K562 (cell line): ENCODE data around the gene POC1B.

Source experiments
- CTCF ChIP-seq, 3 experiments: IDR thresholded peaks in 2 of 3; conservative IDR thresholded peaks in 1 of 3; 2 replicates each; pipeline ENCODE4 v1.5.1; 2011 to 2012; ENCODE audit warnings: low read length in 3 of 3, mild to moderate bottlenecking in 3 of 3, control low read depth in 2 of 3, improper control_type of control experiment in 1 of 3, inconsistent platforms in 1 of 3, low read depth in 1 of 3, mixed read lengths in 1 of 3, moderate library complexity in 1 of 3; ENCODE audit not compliant: insufficient read depth in 2 of 3
- EP300 ChIP-seq: IDR thresholded peaks from 2 replicates; pipeline ENCODE4 v1.6.1; 2012; ENCODE audit warnings: low read length, improper control_type of control experiment
- KAT8 ChIP-seq: fragments of 450-650 bp; IDR thresholded peaks from 2 replicates; pipeline ENCODE4 v1.6.1; 2016; ENCODE audit warnings: low read depth, mild to moderate bottlenecking
- MCM2 ChIP-seq: fragments of 450-650 bp; IDR thresholded peaks from 2 replicates; pipeline ENCODE4 v1.6.1; 2017; ENCODE audit warnings: low read depth, mild to moderate bottlenecking
- PML ChIP-seq: IDR thresholded peaks from 2 replicates; pipeline ENCODE4 v1.6.1; 2012; ENCODE audit warnings: low read length, inconsistent platforms
- RAD51 ChIP-seq: fragments of 450-650 bp; IDR thresholded peaks from 2 replicates; pipeline ENCODE4 v1.7.1; 2016; ENCODE audit warnings: low read depth, mild to moderate bottlenecking, borderline replicate concordance
- REST ChIP-seq, 2 experiments: fragments of 450-650 bp; formaldehyde crosslinking in 1 of 2; IDR thresholded peaks; 2 replicates each; pipeline versions ENCODE4 v1.4.0 to v1.6.1; 2014 to 2020; ENCODE audit warnings: mild to moderate bottlenecking in 2 of 2, borderline replicate concordance in 1 of 2, low read depth in 1 of 2
- TAF1 ChIP-seq: IDR thresholded peaks from 2 replicates; pipeline ENCODE4 v1.6.1; 2011; ENCODE audit warnings: mild to moderate bottlenecking, low read length, moderate library complexity; ENCODE audit not compliant: insufficient read depth, control insufficient read depth, severe bottlenecking; ENCODE audit errors: extremely low read depth
- ZNF24 ChIP-seq: fragments of 450-650 bp; IDR thresholded peaks from 2 replicates; pipeline ENCODE4 v1.6.1; 2016
- ZNF707 ChIP-seq: fragments of 250-450 bp; sonication (Bioruptor Pico); conservative IDR thresholded peaks from 2 replicates; pipeline ENCODE4 v1.8.0; 2022; ENCODE audit warnings: inconsistent platforms, mild to moderate bottlenecking, moderate library complexity

GRCh38 chr12:89490922-89491321 lies 34.9 kb downstream of the POC1B start:
- TF ChIP-seq CTCF (IDR thresholded peaks at IDR 0.05 in 2 of 3, conservative IDR thresholded peaks at IDR 0.05 in 1 of 3; ENCODE audit: insufficient read depth in 2 of 3, low read depth in 1 of 3, low read length in 3 of 3): no peak
- TF ChIP-seq MCM2: no peak
- no peak for TF ChIP-seq REST (IDR thresholded peaks at IDR 0.05; ENCODE audit: borderline replicate concordance)
- no peak for TF ChIP-seq REST (CRISPR knock-in tag; IDR thresholded peaks at IDR 0.05; ENCODE audit: low read depth)
- TF ChIP-seq ZNF24: no peak
- TF ChIP-seq RAD51: no peak
- no peak for TF ChIP-seq TAF1
- TF ChIP-seq ZNF707 (CRISPR knock-in tag): no peak
- no peak for TF ChIP-seq PML
- TF ChIP-seq EP300: no peak
- no peak for TF ChIP-seq KAT8
